ENCODE data around the gene CDYL.

GRCh38 chr6:4768815-4769214, 7.4 kb upstream of the CDYL start:
- TF ChIP-seq POLR2A (IDR thresholded peaks at IDR 0.05; ENCODE audit: low read depth, low read length) (no peak), CTCF (conservative IDR thresholded peaks at IDR 0.05; ENCODE audit: low read depth, low read length) (no peak), RFX5 (IDR thresholded peaks at IDR 0.05; ENCODE audit: low read depth, low read length) (no peak), CHD1 (IDR thresholded peaks at IDR 0.05; ENCODE audit: low read depth, low read length) (no peak), FOS (IDR thresholded peaks at IDR 0.05; ENCODE audit: low read depth, low read length) (no peak), USF2 (IDR thresholded peaks at IDR 0.05; ENCODE audit: low read depth, low read length) (no peak), BHLHE40 (IDR thresholded peaks at IDR 0.05; ENCODE audit: low read depth, low read length) (no peak), RAD21 (IDR thresholded peaks at IDR 0.05; ENCODE audit: low read length) (no peak), MXI1 (IDR thresholded peaks at IDR 0.05; ENCODE audit: borderline replicate concordance, low read depth, low read length) (no peak), CEBPB (IDR thresholded peaks at IDR 0.05; ENCODE audit: low read depth, low read length) (no peak)

Measured in IMR-90 (cell line).